ENCODE data around the gene MRPL20.
"Not testable (repeated sequence)": the region's sequence is repeated elsewhere in the genome, so short reads cannot be mapped to it uniquely, and the experiment has no call there.

Gene MRPL20

DNA sequence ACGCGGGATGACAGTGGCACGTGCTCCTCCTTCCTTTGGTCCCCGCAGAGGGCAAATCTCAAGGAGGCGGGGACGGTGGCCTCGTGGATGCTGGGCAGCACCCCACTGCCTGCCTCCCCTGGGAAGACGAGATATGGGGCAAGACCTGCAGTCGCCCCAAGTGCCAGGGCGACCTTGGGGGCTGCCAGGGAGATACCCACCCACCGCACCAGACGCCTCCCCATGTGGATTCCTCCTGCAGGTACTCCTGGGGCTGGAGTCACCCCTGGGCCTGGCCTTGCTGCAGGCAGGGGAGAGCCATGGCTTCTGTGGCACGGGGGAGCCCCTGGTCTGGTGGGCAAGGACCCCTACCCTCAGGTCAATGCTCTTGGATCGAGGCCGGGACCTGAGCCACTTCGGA lies 26.2 kb downstream of the MRPL20 start:
- no peak for DNase-seq

DNA sequence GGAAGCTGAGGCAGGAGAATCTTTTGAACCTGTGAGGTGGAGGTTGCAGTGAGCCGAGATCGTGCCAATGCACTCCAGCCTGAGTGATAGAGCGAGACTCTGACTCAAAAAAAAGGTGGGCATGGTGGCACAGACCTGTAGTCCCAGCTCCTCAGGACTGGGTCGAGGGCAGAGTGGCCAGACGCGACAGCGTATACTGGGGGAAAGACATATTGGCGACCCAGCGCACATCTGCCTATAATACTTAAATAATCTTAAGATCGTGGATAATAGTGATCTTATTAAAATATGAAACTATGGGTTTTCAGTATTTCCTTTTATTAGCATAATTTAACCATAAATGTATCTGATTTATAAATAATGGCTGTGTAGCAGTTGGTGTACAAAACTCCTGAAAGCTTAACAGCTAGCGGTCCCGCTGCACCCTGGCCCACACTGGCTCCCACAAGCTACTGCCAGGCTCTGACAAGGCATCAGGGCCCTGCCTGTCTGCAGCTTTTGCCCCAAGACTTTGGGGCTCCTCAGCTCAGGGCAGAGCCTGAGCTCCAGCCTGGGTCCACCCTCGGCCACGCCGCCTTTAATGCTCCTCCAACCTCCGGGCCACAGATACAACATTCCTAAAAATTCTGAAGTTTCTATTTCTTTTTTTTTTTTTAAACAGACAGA lies 29.4 kb downstream of the MRPL20 start:
- no peak for DNase-seq

DNA sequence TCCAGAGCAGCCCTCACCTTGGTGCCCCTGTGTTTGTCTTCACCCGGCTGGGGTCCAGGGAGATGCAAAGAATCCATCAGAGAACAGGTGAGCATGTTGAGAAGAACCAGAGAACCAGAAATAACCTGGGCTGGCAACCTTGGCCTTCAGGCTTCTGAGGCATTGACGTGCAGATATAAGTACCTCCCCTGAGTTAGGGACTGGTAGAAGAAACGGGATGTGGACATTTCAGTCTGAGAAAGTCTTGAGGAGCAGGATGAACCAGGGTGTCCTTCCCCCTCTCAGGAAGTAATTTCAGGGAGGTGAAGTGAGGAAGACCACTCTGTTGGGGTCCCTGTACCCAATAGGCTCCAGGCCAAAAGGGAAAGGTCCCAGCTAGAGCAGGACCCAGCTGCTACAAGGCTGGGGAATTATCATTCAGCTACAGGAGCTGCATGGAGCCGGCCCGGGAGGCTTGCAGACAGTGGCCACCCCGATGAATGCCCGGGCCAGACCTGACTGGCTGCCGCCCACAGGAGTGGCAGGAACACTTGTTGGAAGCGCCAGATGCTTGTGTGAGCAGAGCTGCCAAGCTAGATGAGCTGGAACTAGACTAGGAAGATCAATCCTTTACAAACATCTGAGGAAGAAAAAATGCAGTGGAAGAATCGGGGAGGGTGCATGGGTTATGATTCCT lies 30.4 kb downstream of the MRPL20 start:
- no peak for DNase-seq

DNA sequence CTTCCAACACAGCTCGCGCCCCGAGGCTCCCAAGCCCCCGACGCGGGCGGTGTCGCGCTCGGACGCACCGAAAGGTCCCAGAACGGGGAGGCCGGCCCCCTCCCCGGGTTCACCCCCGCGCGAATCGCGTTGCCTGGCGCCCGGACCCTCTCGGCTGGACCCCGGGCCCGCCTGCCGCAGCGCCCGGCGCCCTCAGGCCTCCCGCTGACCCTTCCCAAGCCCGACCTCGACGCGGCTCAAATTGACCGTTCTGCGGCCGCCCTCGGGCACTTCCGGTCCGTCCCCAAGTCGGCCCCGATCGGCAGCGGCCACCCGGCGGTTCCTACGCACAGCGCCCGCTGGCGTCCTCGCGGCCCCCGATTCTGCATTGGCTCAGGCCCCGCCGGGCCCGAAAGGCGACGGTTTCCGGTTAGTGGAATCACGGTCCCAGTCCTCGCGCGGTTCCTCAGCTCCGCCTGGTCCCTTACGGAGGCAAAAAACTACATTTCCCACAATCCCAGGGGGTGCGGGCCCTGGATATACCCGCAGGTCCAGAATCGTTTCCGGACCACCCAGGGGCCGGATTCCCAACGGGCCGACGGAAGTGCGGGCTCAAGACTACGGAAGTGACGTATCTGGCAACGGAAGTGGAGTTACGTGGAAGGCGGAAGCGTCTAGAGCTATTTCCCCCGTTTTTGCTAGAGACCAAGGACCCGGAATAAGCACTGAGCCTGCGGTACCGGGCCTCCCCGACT lies 32.0 kb downstream of the MRPL20 start, which contains the start of gene AURKAIP1:
Gene AURKAIP1, minus strand, starts transcription at position 279 of the 734 bp plus-strand sequence. CDS start 451 bp downstream, outside the sequence.
- DNase-seq, result peak; percentile 100

DNA sequence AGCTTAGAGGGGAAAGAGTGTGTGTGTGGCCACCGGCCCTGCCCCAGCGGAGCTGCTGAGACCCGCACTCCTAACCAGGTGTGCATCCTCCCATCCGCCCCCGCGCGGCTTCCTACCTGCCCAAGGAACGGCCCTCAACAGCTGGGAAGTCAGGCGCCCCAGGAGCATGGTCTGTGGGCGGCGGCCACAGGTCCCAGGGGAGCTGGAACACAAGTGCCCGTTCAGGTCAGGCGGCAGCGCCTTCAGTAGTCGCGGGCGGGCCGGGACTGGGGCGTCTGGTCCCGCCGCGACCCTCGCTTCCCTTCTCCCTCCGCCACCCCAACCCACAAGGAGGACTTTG lies 32.5 kb downstream of the MRPL20 start:
- no peak for DNase-seq

DNA sequence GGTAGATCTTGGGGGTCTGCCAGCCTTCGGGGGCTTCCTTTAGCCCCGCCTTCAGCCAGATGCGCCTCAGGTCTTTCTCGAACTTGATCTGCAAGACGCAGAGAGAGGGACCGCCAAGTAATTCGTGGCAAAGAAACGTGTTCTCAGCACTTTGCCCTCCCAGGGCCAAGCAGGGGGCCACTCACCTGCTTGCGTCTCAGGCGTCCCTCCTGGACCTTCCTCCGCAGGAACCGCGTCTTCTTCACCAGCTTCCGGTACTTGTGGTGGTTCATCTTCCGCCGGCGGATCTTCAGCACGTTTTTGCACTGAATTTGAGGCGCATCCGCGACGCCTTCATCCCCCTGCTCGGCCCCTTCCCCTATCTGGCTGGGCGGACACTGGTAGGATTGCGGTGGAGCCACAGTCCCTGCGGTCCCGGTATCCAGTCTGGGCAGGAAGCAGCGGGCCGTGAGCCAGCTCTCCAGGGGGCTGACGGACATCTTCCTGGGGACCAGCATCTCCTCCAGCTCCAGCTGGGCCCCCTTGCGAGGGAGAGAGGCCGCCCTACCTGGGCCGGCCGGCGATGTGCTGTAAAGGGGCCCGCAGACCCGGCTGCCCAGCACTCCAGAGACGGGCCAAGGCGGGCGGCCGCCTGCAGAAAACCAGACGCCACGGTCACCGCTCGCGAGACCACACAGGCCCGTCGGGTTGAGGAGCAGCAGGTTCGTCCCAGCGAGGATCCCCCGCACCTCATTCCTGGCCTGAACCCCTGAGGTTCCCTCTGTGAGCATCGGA lies 33.1 kb downstream of the MRPL20 start:
- DNase-seq, result no peak

DNA sequence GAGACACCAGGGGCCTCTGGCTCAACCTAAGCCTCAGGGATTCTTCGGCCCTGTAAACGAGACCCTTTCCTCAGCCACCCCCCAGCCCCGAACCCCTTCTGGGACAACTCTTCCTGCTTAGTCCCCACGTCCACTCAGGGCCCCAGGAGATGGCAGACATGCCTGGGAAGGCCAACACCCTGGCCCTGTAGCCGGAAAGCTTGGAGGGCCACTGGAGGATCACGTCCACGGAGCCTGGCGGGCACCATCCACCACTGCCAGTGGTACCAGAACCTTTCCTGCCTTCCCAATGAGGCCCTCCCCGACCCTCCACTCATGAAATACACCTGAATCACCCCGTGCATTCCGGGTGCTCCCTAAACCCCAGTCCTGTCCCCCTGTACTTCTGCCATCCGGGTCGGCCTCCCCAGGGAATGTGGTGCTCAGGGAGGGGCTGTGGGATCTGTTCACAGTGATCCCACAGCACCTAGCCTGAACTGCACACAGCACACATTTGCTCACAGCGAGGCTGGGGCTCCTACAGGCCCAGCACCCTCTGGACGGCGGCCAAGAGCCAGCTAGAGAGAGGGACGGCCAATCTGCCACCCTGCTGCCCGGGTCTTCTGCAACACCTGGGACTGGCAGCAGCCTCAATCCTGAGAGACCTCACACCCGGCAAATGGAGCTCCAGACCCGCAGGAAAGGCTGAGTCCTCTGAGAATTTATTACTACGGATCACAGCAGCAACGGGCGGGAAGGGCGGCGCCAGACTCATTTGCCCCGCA lies 33.9 kb downstream of the MRPL20 start:
- DNase-seq, result no peak

DNA sequence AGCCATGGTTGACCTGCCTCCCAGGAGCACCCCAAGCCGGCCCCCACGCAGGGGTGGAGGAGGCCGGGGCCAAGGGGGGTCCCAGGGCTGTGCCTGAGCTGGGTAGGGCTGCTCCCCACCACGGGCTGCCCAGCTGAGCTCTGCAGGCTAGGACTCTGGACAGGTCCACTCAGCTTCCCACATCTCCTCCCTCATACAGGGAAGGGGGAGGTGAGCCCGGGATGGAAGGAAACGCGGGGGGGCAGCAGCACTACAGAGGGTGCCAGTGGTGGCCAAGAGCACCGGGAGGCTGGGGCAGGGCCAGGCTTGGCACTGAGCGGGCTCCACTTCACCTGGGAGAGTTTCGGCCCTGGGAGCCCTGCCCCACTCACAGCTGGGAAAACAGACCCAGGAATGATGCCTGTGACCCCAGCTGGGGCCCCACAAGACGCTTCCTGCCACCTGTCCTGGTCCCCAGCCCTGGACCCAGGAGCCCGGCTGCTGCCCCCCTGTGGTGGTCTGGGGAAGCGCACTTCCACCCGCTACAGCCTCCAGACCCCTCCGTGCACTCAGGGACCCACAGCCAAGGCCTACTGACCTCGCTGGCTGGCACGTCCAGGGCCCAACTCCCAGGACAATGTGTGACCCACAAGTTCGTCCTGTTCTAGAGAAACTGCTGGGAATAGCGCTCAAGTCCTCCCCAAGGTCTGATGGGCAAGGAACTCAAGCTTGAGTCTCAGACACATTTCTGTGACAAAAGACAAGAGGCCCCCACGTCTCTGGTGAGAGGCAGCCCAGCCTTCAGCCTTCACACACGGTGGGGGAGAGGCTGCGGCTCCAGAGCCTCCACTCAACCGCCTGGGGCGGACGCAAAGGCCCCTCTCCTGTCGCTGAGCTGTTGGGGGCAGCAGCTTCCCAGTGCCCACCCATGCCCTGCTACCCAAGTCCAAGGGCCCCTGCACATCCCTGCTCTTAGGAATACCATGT lies 35.1 kb downstream of the MRPL20 start:
- DNase-seq, result peak; percentile 52

DNA sequence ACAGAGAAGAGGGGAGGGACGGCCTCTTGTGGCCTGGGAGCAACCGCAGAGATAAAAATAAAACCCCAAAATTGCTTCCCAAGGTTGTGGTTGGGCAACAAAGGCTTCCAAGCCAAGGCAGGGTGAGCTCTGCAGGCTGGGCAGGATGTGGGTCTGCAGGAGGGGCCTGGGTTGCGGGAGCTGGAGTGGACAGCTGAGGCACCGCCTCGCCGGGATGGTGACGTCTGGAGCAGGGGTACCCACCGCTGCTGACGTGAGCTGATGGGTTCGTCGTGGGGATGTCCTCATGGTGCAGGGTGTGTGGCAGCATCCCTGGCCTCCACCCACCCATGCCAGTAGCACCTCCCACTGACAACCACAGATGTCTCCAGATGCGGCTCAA lies 35.7 kb downstream of the MRPL20 start:
- no peak for DNase-seq

DNA sequence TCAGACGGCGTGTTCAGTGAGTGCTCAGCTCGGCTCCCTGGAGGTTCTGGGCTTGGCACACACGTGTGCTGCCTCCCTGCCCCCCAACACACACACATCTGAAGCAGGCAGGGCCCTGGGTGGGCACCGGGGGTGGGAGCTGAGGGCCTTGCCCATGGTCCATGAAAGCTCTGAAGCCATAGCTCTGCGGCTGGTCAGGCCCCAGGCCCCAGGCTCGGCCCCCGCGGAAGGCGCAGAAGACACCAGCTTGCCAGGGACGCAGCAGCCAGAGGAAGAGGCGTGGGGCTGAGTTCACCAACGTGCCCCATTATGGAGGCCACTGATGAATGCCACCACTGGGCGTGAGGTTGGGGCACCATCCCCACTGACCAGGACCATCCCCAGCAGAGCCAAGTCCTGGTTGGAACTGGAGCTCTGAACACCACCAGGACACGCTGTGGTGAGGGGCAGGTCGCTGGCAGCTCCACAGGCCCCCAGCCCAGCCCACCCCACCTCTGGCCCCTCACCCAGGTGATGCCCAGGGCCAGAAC lies 36.3 kb downstream of the MRPL20 start:
- DNase-seq, result no peak

DNA sequence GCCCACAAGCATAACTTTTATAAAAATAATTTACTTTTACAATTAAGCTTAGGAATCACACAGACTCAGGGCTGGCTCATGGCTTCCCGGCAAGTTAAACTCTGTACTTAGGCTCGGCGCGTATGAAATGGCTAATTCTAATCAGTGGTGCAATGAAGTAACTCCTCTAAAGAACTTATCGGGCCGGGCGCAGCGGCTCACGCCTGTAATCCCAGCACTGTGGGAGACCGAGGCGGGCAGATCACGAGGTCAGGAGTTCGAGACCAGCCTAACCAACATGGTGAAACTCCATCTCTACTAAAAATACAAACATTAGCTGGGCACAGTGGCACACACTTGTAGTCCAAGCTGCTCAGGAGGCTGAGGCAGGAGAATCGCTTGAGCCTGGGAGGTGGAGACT lies 37.0 kb downstream of the MRPL20 start:
- not testable (repeated sequence) for DNase-seq

DNA sequence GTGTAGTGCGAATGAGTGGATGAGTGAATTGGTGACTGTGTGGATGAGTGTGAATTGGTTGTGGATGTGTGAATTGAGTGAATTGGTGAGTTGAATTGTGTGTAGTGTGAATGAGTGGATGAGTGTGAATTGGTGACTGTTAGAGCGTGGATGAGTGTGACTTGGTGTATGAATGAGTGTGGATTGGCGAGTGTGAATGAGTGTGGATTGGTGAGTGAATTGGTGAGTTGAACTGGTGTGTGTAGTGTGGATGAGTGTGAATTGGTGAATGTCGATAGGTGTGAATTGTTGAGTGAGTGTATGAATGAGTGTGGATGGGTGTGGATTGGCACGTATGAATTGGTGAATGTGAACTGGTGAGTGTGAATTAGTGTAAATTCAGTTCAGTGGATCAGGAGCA lies 39.8 kb downstream of the MRPL20 start:
- DNase-seq, result no peak

DNA sequence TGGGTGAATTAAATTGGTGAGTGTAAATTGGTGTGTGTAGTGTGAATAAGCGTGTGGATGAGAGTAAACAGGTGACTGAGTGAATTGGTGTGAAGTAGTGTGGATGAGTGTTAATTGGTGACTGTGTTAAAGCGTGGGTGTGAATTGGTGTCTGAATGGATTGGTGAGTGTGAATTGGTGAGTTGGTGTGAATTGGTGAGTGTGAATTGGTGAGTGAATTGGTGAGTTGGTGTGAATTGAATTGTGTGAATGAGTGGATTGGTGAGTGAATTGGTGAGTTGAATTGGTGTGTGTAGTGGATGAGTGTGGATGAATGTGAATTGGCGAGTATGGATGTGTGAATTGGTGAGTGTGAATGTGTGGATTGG lies 40.4 kb downstream of the MRPL20 start:
- no peak for DNase-seq

DNA sequence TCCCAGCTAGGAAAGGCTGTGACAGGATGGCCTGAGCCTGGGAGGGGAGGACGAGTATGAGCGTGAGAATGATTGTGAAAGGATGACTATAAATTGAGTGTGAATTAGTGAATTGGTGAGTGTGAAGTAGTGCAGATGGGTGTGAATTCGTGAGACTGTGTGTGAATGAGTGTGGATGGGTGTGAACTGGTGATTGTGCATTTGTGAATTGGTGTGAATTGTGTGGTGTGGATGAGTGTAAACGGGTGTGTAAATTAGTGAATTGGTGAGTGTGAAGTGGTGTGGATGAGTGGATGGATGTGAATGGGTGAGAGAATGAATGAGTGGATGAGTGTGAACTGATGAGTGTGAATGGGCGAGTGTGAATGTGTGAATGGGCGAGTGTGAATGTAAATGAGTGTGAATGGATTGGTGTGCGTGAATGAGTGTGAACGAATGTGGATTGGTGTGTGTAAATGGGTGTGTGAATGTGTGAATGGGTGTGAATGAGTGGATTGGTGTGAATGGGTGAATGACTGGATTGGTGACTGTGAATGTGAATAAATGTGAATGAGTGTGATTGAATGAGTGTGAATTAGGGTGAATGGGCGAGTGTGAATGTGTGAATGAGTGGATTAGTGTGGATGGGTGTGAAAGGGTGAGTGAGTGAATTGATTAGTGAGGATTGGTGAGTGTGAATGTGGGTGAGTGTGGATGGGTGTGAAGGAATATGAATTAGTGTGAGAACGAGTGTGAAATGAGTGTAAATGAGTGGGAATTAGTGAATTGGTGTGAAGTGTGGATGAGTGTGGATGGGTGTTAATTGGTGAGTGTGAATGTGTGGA lies 41.0 kb downstream of the MRPL20 start:
- DNase-seq, result no peak

DNA sequence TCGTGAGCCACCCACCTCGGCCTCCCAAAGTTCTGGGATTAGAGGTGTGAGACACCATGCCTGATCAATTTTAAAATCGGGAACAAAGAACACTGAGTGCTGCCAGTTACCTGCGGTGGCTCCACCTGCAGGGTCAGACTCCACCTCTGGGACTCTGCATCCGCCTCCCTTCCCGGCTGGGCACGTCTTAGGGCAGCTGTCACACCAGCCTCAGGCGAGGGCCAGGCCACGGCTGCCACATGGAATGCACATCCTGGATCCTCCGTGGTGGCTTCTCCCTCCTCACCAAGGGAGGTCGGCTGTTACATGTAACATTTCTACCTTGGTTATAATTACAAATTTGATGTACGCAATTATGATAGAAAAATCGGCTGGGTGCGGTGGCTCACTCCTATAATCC lies 42.8 kb downstream of the MRPL20 start:
- DNase-seq, result no peak

DNA sequence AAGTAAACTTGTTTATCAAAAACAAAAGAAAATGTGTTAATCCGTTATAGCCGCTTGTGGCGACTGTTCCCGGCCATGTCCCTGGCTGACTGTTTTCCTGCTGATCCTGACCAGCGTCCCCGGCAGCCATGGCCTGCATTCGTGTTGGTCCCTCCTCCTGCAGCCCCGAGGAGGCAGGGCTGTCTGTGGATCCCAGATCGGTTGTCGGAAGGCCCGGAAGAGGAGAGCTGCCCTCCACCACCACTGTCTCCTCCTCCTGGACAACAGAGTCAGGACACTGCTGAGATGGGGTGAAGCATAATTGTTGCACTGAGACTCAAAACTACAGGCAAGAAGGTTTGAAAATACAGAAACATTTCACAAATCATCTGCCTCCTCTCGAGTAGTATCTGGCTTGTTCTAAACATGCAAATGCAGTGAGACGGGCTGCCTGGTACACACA lies 45.1 kb downstream of the MRPL20 start:
- DNase-seq, result peak; percentile 83

DNA sequence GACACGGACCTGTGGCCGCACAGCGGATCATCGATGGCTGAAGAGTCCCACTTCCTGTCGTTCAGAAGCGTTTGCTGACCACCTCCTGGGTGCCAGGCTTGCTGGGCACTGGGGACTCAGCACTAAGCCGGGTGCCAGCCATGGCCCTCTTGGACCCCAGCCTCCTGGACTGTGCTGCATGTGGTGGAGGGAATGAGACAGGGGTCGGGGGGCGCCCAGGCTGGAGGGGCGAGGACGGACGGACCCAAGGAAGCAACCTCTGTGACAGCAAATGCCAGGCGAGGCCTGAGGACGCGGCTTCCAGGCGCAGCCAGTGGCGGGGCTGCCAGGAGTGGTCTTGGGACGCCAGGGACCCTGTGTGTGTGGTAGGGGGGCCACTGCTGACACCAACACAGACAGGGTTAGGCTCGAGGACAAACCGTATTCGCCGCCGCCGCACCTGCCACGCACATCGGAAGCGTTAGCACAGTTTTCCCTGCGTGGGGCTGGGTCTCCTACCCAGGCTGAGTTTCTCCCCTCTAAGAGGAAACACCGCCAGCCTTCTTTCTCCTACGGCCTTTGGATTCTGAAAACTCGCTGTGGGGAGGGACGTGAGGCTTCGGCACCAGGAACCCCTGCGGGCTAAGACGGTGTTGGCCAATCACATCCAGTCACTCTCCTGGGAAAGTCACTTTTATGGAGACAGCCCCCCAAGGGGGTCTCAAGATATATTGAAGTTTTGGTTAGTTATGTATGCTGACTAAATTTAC lies 45.7 kb downstream of the MRPL20 start:
- no peak for DNase-seq

DNA sequence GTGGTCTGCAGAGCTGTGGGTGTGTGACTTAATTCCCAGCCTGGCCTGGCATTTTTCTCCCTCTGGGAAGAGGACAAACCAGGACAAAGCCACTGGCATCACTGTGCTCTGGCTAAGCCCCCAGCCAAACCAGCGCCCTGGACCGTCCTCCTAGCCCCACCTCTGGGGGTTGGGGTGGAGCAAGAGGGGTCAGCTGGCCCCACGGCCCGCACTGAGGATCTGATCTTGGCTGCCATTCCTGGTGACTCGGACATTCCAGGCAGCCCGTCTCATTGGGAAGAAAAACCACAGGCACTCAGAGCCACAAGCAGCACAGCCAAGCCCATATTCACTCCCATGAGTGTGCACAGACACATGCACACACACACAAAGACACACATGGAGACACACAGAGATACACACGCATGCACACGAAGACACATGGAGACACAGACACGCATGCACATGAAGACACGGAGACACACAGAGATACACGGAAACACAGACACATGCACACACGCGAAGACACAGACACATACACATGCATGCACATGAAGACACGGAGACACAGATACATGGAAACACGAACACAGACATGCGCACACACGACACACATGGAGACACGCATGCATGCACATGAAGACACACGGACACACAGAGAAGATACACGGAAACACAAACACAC lies 46.5 kb downstream of the MRPL20 start:
- DNase-seq, result peak; percentile 95
